ENCODE measurements around the gene VDAC1. TPM values are rescaled to one million over a fixed set of nuclear protein-coding genes. Genes with fewer than 3 reads are reported as not detected.

Gene VDAC1
- total and polyA plus RNA-seq, 2 experiments from 2014 or later: 216 to 282 TPM

DNA sequence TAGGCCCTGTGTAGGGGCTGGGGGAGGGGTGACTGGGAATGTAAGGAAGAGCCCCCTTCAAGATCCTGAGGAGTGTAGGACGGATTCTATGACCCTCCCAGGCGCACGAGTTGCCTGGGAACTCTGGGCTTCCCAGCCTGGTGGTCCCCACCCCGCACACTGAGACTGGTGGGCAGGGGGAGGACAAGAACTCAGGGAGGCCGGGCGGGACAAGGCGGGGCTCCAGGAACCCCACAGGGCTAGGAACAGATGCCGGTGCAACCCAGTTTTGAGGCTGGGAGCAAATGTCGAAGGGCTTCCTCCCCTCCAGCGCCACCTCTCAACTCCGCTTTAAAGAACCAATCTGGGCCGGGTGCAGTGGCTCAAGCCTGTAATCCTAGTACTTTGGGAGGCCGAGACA is 1.3 kb upstream of the VDAC1 start:
- Histone ChIP-seq H3K4me1 (ENCODE audit: insufficient read depth) (peaks cover 30% of the 10 kb centered on the region), H3K4me2 (peak overlapping the region; percentile 90), H3K36me3 (replicated peaks; ENCODE audit: insufficient read depth, low read depth) (no peaks in the 10 kb centered on the region), H3K79me2 (peaks cover 52% of the 10 kb centered on the region), H2AFZ (no peak overlapping the region), H3K27me3 (no peaks in the 10 kb centered on the region), H3K9me3 (ENCODE audit: low read depth) (no peaks in the 10 kb centered on the region), H4K20me1 (ENCODE audit: insufficient read depth, poor library complexity, severe bottlenecking) (peaks cover 26% of the 10 kb centered on the region), H3K9me2 (replicated peaks; ENCODE audit: insufficient read depth) (no peaks in the 10 kb centered on the region), H3K27ac (peak overlapping the region; percentile 100), H3K4me3 (no peak overlapping the region)
- TF ChIP-seq EZH2phosphoT487 (IDR thresholded peaks at IDR 0.05; ENCODE audit: low read depth, severe bottlenecking, unreplicated experiment): no peak
- TF ChIP-seq EZH2 (IDR thresholded peaks at IDR 0.05; ENCODE audit: borderline replicate concordance): no peak
- TF ChIP-seq CTCF (IDR thresholded peaks at IDR 0.05; ENCODE audit: poor library complexity): no peak
- WGBS (ENCODE audit: low lambda C conversion rate, missing lambda C conversion rate): 84% methylated on average over 11 of the region's 13 CpGs
- no peak for DNase-seq (ENCODE audit: low spot score)

DNA sequence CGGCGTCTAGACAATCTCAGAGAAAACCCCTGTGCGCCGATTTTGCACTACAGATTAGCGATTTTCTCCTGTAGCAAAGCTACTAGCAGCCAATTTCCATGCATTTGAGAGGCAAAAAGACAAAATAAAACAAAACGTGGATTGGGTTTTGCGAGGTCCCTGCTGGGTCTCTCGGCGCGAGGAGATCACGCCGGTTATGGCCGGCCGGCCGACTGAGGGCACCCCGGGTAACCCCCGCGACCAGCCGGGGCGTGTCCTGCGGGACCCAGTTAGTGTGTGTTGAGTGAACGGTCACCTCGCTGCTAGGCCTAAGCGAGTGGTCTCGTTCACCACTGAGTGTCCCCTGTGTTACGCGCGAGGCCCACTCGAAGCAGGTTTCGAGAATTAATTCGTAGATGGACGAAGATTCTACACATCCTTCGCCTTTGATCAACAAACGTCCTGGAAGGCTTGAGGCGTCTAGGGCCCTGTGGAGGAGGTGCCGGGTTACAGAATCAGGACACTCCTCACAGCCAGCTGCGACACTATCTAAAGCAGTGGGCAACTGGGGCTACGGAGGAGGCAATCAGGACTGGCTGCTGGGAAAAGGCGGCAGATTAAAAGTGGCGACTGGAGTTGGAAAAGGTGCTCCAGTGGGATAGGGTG is 764 bp upstream of the VDAC1 start:
- no peaks in the 10 kb centered on the region for H3K36me3 ChIP-seq (replicated peaks; ENCODE audit: insufficient read depth, low read depth)
- peak overlapping the region; percentile 100 for H3K27ac ChIP-seq
- peaks cover 32% of the 10 kb centered on the region for H4K20me1 ChIP-seq (ENCODE audit: insufficient read depth, poor library complexity, severe bottlenecking)
- DNase-seq (ENCODE audit: low spot score): peak; percentile 37
- no peaks in the 10 kb centered on the region for H3K9me3 ChIP-seq (ENCODE audit: low read depth)
- TF ChIP-seq EZH2 (IDR thresholded peaks at IDR 0.05; ENCODE audit: borderline replicate concordance) (no peak), EZH2phosphoT487 (IDR thresholded peaks at IDR 0.05; ENCODE audit: low read depth, severe bottlenecking, unreplicated experiment) (no peak), CTCF (IDR thresholded peaks at IDR 0.05; ENCODE audit: poor library complexity) (no peak)
- H3K9me2 ChIP-seq (replicated peaks; ENCODE audit: insufficient read depth): no peaks in the 10 kb centered on the region
- peak overlapping the region; percentile 90 for H3K4me2 ChIP-seq
- peak overlapping the region; percentile 85 for H2AFZ ChIP-seq
- WGBS (ENCODE audit: low lambda C conversion rate, missing lambda C conversion rate): 13% methylated on average over 40 of the region's 40 CpGs
- H3K79me2 ChIP-seq: peaks cover 58% of the 10 kb centered on the region
- peaks cover 36% of the 10 kb centered on the region for H3K4me1 ChIP-seq (ENCODE audit: insufficient read depth)
- peak overlapping the region; percentile 99 for H3K4me3 ChIP-seq
- no peaks in the 10 kb centered on the region for H3K27me3 ChIP-seq

- Histone ChIP-seq H3K27ac (peak overlapping the region; percentile 100), H4K20me1 (ENCODE audit: insufficient read depth, poor library complexity, severe bottlenecking) (peaks cover 47% of the 10 kb centered on the region), H3K36me3 (replicated peaks; ENCODE audit: insufficient read depth, low read depth) (no peaks in the 10 kb centered on the region), H3K79me2 (peaks cover 73% of the 10 kb centered on the region), H3K4me1 (ENCODE audit: insufficient read depth) (peaks cover 43% of the 10 kb centered on the region), H3K27me3 (no peaks in the 10 kb centered on the region), H2AFZ (peak overlapping the region; percentile 71), H3K9me3 (ENCODE audit: low read depth) (no peaks in the 10 kb centered on the region), H3K9me2 (replicated peaks; ENCODE audit: insufficient read depth) (no peaks in the 10 kb centered on the region), H3K4me3 (peak overlapping the region; percentile 99), H3K4me2 (peak overlapping the region; percentile 90)
- WGBS (ENCODE audit: low lambda C conversion rate, missing lambda C conversion rate): 2% methylated on average over 71 of the region's 90 CpGs
- TF ChIP-seq EZH2 (IDR thresholded peaks at IDR 0.05; ENCODE audit: borderline replicate concordance) (no peak), EZH2phosphoT487 (IDR thresholded peaks at IDR 0.05; ENCODE audit: low read depth, severe bottlenecking, unreplicated experiment) (no peak), CTCF (IDR thresholded peaks at IDR 0.05; ENCODE audit: poor library complexity) (no peak)
- DNase-seq (ENCODE audit: low spot score): peak; percentile 79
Measured at GRCh38 chr5:134003817-134004625, 754 bp downstream of the VDAC1 start.
